NCI-H82 treated with DMSO at 0.1 percent for 48 hours (cell line): ENCODE data around the gene BHLHE23.

Experiments
- DNase-seq: peaks from one replicate; lab custom pipeline; 2025; ENCODE audit not compliant: unreplicated experiment; lab: John Stamatoyannopoulos, UW

The BHLHE23 gene

DNA sequence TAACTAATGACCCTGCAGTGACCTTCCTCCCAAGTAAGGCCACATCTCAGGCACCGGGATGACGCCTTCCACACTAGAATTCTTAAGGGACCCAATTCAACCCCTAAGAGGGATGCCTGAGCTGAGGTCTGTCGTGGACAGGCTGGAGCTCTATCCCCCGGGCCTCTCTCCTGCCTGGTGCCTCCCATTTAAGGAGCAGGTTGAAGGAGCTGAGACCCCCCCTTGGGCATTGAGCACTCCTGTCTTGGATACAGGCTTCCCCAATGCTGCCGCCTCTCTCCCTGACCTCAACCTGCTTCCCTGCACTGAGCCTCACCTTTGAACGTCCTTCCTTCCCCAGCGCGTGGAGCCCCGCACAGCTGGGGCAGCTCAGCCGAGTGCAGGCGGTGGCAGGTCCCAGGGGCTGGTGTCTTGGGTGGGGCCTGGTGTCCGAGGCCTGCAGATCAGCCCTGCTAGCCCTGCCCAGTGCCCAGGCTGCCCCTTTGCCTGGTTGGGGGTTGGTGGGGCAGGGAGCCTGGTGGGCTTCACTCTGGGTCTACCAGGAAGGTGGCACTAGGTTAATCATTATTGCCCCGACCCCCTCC lies 19.9 kb upstream of the BHLHE23 start:
- no peak for DNase-seq

- no peak for DNase-seq
These were observed 19.0 kb upstream of the BHLHE23 start for GRCh38 chr20:63025534-63026331.

DNA sequence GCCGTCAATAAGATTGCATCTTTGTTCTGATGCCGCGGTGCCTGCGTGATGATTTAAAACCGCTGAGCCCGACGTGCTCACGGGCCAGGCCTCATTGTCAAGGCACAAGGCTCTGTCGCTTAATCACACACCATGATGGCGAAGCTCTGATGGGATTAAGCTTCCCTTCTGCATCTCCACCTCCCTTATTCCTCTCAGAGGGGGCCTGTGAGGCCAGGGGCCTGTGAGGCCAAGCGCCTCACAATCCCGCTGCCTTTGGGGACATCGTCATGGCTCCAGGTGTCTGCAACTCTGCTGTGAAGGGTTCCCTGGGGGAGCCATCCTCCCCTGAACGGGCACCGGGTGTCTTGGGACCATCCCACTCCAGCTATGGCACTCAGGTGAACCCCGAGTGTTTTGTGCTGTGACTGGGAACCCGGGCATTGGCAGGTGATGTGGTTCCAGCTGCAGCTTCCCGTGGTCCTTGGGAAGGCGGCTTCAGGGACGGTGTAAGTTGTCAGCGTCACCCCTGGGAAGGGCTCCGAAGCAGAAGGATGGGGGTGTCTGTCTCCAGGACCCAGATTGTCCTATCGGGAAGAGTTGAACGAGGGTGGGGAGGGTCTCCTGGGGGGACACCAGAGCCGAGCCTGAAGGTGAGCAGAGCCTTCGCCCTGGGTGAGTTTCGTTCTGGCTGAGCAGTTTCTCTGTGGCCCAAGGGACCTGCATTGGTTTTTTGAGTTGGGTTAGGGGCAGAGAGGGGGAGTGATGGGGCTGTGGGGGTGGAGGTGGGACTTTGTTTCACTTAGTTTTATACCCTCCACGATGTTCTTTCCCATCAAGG lies 18.0 kb upstream of the BHLHE23 start:
- DNase-seq: no peak

DNA sequence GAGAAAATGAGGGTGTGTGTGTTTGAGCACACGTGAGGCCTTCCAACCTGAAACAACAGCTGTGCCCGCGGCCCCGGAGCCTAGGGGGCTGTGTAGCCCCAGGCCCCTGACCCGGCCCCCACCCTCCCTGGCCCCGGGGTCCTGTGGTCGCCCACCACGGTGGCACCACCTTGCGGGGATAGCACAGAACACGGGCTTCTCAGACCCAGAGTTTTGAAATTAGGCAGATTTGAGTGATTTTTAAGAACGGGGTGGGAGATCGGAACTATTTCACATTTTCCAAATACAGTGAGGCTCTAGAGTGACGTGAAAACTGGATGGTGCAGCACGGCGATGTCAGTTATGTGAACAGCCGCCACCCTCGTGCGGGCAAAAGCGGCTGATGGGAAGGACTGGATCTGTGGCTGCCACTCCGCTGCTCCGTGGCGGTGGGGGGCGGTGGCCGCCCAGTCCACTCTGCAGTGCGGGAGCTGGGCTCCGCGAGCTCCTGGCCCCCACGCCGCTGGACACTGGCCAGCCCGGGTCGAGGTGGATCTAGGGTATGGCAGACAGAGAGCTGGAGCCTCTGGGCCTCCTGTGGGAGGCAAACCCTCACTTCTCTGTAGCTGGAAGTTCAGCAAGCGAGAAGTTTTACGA lies 17.3 kb upstream of the BHLHE23 start:
- DNase-seq: no peak

- DNase-seq: no peak
These were observed 16.5 kb upstream of the BHLHE23 start for GRCh38 chr20:63023071-63023935.

DNA sequence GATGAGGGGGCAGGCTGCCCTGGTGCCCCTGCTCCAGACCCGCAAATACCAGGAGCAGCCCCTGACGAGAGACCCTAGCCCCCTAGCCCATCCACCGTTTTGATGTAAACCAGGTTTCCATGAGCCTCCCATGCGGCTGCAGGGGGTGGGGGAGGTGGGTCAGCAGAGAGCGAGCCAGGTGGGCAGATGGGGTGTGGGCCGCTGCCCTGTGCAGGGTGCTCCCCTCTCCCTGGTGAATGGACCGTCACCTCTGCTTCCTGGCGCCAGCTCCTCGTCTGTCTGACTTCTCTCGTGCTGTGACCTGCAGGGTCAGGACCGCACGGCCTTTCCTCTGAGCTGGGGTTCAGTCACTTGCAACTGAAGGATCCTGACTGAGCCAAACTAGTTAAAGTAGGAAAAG lies 15.7 kb upstream of the BHLHE23 start:
- no peak for DNase-seq

DNA sequence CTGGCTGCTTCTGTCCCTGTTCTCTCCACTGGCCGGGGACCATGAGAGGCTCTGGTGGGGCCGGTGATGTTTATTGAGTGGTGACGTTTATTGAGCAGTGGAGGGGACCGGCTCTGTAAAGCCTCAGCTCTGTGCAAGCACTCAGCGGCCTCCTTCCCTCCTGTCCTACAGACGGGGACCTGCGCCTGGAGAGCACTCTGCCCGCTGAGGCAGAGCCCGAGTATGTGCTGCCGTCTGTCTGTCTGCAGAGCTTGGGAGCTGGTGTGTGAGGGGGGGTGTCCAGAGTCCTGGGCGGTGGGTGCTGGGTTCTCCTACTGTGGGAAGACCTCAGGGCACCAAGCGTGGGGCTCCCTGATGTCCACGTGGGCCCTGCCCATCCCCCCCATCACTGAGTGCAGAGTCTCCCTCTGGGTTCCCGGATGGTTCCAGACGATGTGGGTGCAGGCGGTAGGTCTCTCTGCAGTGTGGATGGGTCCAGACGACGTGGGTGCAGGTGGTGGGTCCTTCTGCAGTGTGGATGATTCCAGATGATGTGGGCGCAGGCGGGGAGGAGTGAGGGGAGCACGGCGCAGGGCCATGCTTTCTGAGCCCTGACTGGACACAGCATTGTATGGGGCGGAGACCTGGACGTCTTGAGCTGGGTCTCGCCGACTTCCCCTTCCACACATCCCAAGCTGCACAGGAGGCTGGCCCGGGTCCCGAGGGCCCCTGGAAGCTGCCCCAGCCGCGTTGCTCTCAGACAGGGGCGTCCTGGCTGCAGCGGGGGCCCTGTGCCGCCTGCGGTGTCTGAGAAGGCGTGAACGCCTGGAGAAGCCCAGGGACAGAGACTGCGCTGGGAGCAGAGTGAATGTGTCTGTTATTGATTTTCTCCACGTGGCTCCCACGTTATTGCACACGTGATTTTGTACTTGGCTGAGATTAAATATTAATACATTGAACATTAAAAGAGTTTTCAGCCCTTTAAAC lies 14.9 kb upstream of the BHLHE23 start:
- no peak for DNase-seq

- no peak for DNase-seq
These were observed 13.9 kb upstream of the BHLHE23 start for GRCh38 chr20:63020681-63021080.

GRCh38 chr20:63017826-63018411 lies 11.2 kb upstream of the BHLHE23 start:
- no peak for DNase-seq

DNA sequence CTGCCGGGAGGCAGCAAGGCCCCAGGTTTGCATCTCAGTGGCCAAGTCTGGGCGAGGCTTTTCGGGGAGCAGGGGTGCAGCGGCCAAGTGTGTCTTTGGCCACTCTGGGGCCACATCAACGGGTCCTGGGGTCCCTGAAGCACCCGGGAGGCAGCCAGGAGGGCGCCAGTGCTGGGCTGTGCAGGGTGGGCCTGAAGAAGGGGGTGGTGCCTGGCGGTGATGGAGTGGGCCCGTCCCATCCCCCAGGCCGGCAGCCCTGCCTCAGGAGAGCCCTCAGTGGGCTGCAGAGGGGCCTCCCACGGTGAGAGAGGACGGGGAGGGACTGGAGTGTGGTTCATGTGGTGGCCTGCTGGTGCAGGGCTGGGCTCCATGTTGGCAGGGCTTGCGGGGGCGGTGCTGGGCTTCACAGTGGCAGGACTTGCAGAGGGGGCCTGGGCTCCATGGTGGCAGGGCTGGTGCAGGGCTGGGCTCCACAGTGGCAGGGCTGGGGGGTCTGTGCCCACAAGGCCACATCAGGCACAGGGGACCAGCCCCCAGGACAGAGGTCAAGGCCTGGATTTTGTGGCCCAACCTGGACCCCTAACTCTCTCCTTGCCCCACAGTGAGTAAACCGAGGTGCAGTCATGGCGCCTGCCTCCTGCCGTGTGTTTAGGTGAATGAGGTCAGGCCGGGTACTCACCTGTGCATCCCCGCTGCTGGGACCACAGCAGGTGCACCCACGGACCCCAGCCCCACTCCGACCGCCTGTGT lies 10.5 kb upstream of the BHLHE23 start:
- no peak for DNase-seq

GRCh38 chr20:63016514-63017075 lies 9.8 kb upstream of the BHLHE23 start:
- DNase-seq: no peak

- no peak for DNase-seq
These were observed 9.0 kb upstream of the BHLHE23 start for GRCh38 chr20:63015662-63016361.

DNA sequence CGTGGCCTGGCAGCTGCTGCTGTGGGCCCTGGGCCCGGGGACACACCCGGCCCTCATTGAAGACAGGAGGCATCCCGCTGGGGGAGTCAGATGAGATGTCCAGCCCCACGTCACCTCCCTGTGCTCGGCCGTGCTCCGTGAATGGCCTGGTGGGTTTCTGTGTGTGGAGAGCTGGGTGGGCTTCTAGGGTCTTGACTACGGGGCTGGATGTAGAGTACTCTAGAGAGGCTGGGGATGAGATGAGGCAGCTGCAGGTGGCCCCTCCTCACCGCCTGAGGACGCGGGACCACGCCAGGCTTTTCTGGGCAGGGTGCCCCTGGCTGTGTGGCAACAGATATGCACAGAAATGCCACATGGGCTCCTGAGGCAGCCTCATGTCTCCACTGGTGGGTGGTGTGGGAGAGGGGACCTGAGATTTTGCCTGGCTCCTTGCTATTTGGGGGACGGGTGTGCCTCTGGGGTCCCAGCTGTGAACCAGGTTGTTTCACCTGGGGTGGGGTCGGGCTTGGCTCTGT lies 8.4 kb upstream of the BHLHE23 start:
- no peak for DNase-seq

DNA sequence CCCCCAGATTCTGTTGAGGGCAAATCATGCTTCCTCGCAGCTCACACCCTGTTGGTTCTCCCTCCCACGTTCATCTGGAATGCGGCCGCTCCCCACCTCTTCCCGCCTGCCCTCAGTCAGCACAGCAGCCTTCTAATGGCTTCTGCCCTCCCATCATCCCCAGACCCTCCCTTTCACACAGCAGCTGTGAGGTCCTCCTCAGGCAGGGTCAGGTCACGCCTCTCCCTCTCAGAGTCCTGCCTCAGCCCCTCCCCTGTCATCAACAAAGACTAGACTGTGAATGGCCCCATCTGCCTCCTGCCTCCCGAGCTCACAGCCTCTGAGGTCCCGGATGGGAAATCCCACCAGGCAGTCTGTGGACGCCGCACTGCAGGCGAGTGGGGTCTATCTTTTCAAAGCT lies 7.9 kb upstream of the BHLHE23 start:
- peak; percentile 42 for DNase-seq

- DNase-seq: no peak
These were observed 7.5 kb upstream of the BHLHE23 start for GRCh38 chr20:63014287-63014686.

DNA sequence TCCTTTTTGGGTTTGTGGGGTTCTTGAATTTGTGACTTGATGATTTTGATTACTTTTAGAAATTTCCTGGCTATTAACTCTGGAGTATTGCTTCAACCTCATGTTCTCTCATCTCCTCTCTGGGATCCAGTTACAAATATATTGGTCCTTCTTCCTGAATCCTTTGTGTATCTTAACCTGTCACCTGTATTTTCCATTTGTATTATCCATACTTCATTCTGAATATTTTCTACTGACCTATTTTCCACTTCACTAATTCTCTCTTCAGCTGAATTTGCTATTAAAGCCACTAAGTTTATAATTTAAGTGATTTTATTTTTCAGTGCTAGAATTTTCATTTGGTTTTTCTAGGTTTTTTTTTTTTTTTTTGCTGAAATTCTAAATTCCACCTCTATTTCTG lies 6.4 kb upstream of the BHLHE23 start:
- DNase-seq: no peak

GRCh38 chr20:63011798-63012197 lies 5.0 kb upstream of the BHLHE23 start:
- peak; percentile 10 for DNase-seq
